ENCODE measurements around the gene SLC6A9. TPM values are rescaled to one million over a fixed set of nuclear protein-coding genes. Genes with fewer than 3 reads are reported as not detected.
A peak's percentile ranks its signal among the peaks of the same experiment; 100 is the strongest.

SLC6A9 gene
- total and polyA plus RNA-seq, 2 experiments from 2014 or later, result 14.4 to 20.0 TPM

GRCh38 chr1:44008259-44008658, 23.0 kb downstream of the SLC6A9 start (continued):
- TF ChIP-seq NANOG (IDR thresholded peaks at IDR 0.05; ENCODE audit: borderline replicate concordance), result no peak
- TF ChIP-seq CREB1 (CRISPR knock-in tag; IDR thresholded peaks at IDR 0.05; ENCODE audit: low read depth), result no peak
- TF ChIP-seq JUNB (IDR thresholded peaks at IDR 0.05; ENCODE audit: unreplicated experiment), result no peak
- TF ChIP-seq STAT1 (IDR thresholded peaks at IDR 0.05; ENCODE audit: unreplicated experiment), result no peak
- no peak for TF ChIP-seq ZNF462 (CRISPR knock-in tag; IDR thresholded peaks at IDR 0.05)

GRCh38 chr1:44002606-44003157, 28.6 kb downstream of the SLC6A9 start:
- H3K4me3 Mint-ChIP-seq, result no peak overlapping the region
- H3K27ac Mint-ChIP-seq, result no peak overlapping the region
- H3K36me3 Mint-ChIP-seq (ENCODE audit: low read depth), result peaks cover 79% of the 10 kb centered on the region

More at GRCh38 chr1:44002606-44003157, 28.6 kb downstream of the SLC6A9 start:
- ATAC-seq, result peak; percentile 44
- Histone ChIP-seq H3K4me2 (no peak overlapping the region), H3K4me3 (no peak overlapping the region), H3K27me3 (ENCODE audit: insufficient read depth) (no peaks in the 10 kb centered on the region), H3K27ac (ENCODE audit: low read depth) (no peak overlapping the region), H2AFZ (no peak overlapping the region), H3K9me2 (ENCODE audit: insufficient read depth) (no peaks in the 10 kb centered on the region), H3K4me1 (ENCODE audit: insufficient read depth) (no peaks in the 10 kb centered on the region), H3K36me3 (ENCODE audit: insufficient read depth) (peaks cover 10% of the 10 kb centered on the region; the same call in 1 of the 2 replicates), H3F3A (replicated peaks; ENCODE audit: low read depth) (peaks cover 12% of the 10 kb centered on the region; the same call in 1 of the 2 replicates), H3K79me2 (replicated peaks; ENCODE audit: insufficient read depth) (no peaks in the 10 kb centered on the region), H4K20me1 (replicated peaks; ENCODE audit: insufficient read depth) (no peaks in the 10 kb centered on the region; the same call in 1 of the 2 replicates)
- Mint-ChIP-seq H3K9me3 (no peaks in the 10 kb centered on the region), H3K4me1 (peaks cover 9% of the 10 kb centered on the region; the same call in 2 of the 3 replicates), H3K27me3 (ENCODE audit: insufficient read depth, low read depth, poor library complexity) (peaks cover 14% of the 10 kb centered on the region)
- no peak for TF ChIP-seq REST (IDR thresholded peaks at IDR 0.05; ENCODE audit: unreplicated experiment)
- TF ChIP-seq ZNF331 (CRISPR knock-in tag; IDR thresholded peaks at IDR 0.05; ENCODE audit: low read depth), result no peak
- peak; percentile 54 to 63 for TF ChIP-seq CTCF (conservative IDR thresholded peaks at IDR 0.05; ENCODE audit: low read depth in 2 of 2)
- no peak for TF ChIP-seq POLR2AphosphoS5 (IDR thresholded peaks at IDR 0.05; ENCODE audit: low read depth)
- no peak for TF ChIP-seq ZNF114 (CRISPR knock-in tag; IDR thresholded peaks at IDR 0.05)
- TF ChIP-seq NANOG (IDR thresholded peaks at IDR 0.05; ENCODE audit: borderline replicate concordance), result no peak
- TF ChIP-seq ETS1 (IDR thresholded peaks at IDR 0.05), result no peak
- TF ChIP-seq JUNB (IDR thresholded peaks at IDR 0.05; ENCODE audit: unreplicated experiment), result no peak
- peak; percentile 62 for DNase-seq (ENCODE audit: low spot score)

Measured in GM23338 (cell line).